ENCODE results near the gene NUSAP1.
"Not testable (repeated sequence)": the region's sequence is repeated elsewhere in the genome, so short reads cannot be mapped to it uniquely, and the experiment has no call there.

Gene NUSAP1

GRCh38 chr15:41416742-41417417 is 84.2 kb downstream of the NUSAP1 start, which contains the start of gene RTF1:
RTF1 (plus strand) TSS chr15:41417095; CDS start chr15:41417116, 21 bp downstream.
- peaks cover 51% of the 10 kb centered on the region for H3K4me1 Mint-ChIP-seq
- peak within 1 kb of the TSS; percentile 79 for H3K27ac Mint-ChIP-seq
- H3K27me3 Mint-ChIP-seq: no peaks in the 10 kb centered on the region
- ATAC-seq: peak; percentile 98
- H3K9me3 Mint-ChIP-seq: no peaks in the 10 kb centered on the region
- no peaks in the 10 kb centered on the region for H3K36me3 Mint-ChIP-seq
- H3K4me3 Mint-ChIP-seq: peak within 1 kb of the TSS; percentile 94

GRCh38 chr15:41417418-41418195 is 84.9 kb downstream of the NUSAP1 start:
- H3K27ac Mint-ChIP-seq: peak overlapping the region; percentile 79
- peak overlapping the region; percentile 94 for H3K4me3 Mint-ChIP-seq

GRCh38 chr15:41423979-41424659 is 91.4 kb downstream of the NUSAP1 start:
- peak overlapping the region; percentile 0 for H3K4me3 Mint-ChIP-seq
- peak overlapping the region; percentile 62 for H3K27ac Mint-ChIP-seq
- peak; percentile 79 for ATAC-seq
- no peaks in the 10 kb centered on the region for H3K9me3 Mint-ChIP-seq
- no peaks in the 10 kb centered on the region for H3K36me3 Mint-ChIP-seq
- peaks cover 32% of the 10 kb centered on the region for H3K4me1 Mint-ChIP-seq
- no peaks in the 10 kb centered on the region for H3K27me3 Mint-ChIP-seq

More at GRCh38 chr15:41417418-41418195, 84.9 kb downstream of the NUSAP1 start:
- Mint-ChIP-seq H3K9me3 (no peaks in the 10 kb centered on the region), H3K27me3 (no peaks in the 10 kb centered on the region), H3K36me3 (no peaks in the 10 kb centered on the region), H3K4me1 (peaks cover 51% of the 10 kb centered on the region)
- peak; percentile 70 for ATAC-seq

- no peaks in the 10 kb centered on the region for H3K27me3 Mint-ChIP-seq
- no peaks in the 10 kb centered on the region for H3K9me3 Mint-ChIP-seq
- ATAC-seq: no peak
- H3K36me3 Mint-ChIP-seq: no peaks in the 10 kb centered on the region
- no peak overlapping the region for H3K4me3 Mint-ChIP-seq
- H3K27ac Mint-ChIP-seq: peak overlapping the region; percentile 62
- peaks cover 36% of the 10 kb centered on the region for H3K4me1 Mint-ChIP-seq
These were observed 92.1 kb downstream of the NUSAP1 start for GRCh38 chr15:41424809-41425208.

GRCh38 chr15:41425907-41426306 is 93.2 kb downstream of the NUSAP1 start:
- H3K9me3 Mint-ChIP-seq, H3K4me3 Mint-ChIP-seq, H3K27ac Mint-ChIP-seq, H3K27me3 Mint-ChIP-seq, ATAC-seq, H3K36me3 Mint-ChIP-seq: not testable (repeated sequence)
- H3K4me1 Mint-ChIP-seq: peaks cover 27% of the 10 kb centered on the region

GRCh38 chr15:41429003-41429890 is 96.6 kb downstream of the NUSAP1 start:
- no peaks in the 10 kb centered on the region for H3K9me3 Mint-ChIP-seq
- H3K27ac Mint-ChIP-seq: peak overlapping the region; percentile 83
- peaks cover 2% of the 10 kb centered on the region for H3K36me3 Mint-ChIP-seq
- H3K4me3 Mint-ChIP-seq: peak overlapping the region; percentile 57
- H3K4me1 Mint-ChIP-seq: peaks cover 23% of the 10 kb centered on the region
- ATAC-seq: peak; percentile 75
- no peaks in the 10 kb centered on the region for H3K27me3 Mint-ChIP-seq
